Sciatic nerve (tissue), 2 donors: ENCODE results near the gene SLC12A7. TPM values are rescaled to one million over a fixed set of nuclear protein-coding genes. Genes with fewer than 3 reads are reported as not detected.

Experiments
- ATAC-seq: fragments of 200-7000 bp; cut with Tn5 transposase; one replicate; pipeline ENCODE4 v1.9.1; 2020; ENCODE audit warnings: mild to moderate bottlenecking, moderate library complexity
- DNase-seq: peaks from one replicate; pipeline ENCODE4 v3.0.0-alpha.2; 2020; ENCODE audit warnings: low spot score
- intact Hi-C: fragments of 100-400 bp; cut with DNase I; formaldehyde crosslinking; loops from one replicate; pipeline ENCODE4 v1.14.2; 2022
- total RNA-seq: library from RNA; stranded (reverse); fragmentation: NEBNext Ultra II Directional; extraction: Animal tissue kit (Norgen Biotek cat#: 25700); gene quantifications from one replicate; pipeline ENCODE4 v1.2.1, GENCODE V29; 2021
- donor health status: DM: no; HTN: no; CAD: no.
- donor health status: DM: no; HTN: no; CAD: no.

The SLC12A7 gene
- total RNA-seq, 1 donor from 2014 or later, result 31.7 TPM

GRCh38 chr5:1115123-1115815 lies 3.4 kb upstream of the SLC12A7 start:
- intact Hi-C loops, result no loop called here
- no peak for DNase-seq
- ATAC-seq, result no peak

GRCh38 chr5:1113805-1114586 lies 2.1 kb upstream of the SLC12A7 start:
- DNase-seq, result no peak
- no peak for ATAC-seq
- intact Hi-C loops, result no loop called here

GRCh38 chr5:1113332-1113690 lies 1.4 kb upstream of the SLC12A7 start:
- intact Hi-C loops, result no loop called here
- ATAC-seq (no peak), DNase-seq (no peak)

- intact Hi-C loops, result no loop called here
- ATAC-seq, result no peak
Measured at GRCh38 chr5:1112596-1113331, 901 bp upstream of the SLC12A7 start.

GRCh38 chr5:1111241-1111726 lies 579 bp downstream of the SLC12A7 start:
- intact Hi-C loops, result no loop called here
- peak; percentile 70 for ATAC-seq
- no peak for DNase-seq

More at GRCh38 chr5:1112596-1113331, 901 bp upstream of the SLC12A7 start:
- no peak for DNase-seq

- intact Hi-C loops, result no loop called here
- ATAC-seq (peak; percentile 21), DNase-seq (no peak)
Measured at GRCh38 chr5:1110307-1111240, 1.3 kb downstream of the SLC12A7 start.

- DNase-seq (no peak), ATAC-seq (no peak)
- intact Hi-C loops, result no loop called here
Measured at GRCh38 chr5:1109542-1110306, 2.1 kb downstream of the SLC12A7 start.

- ATAC-seq (no peak), DNase-seq (no peak)
- intact Hi-C loops, result no loop called here
Measured at GRCh38 chr5:1108865-1109174, 3.0 kb downstream of the SLC12A7 start.

GRCh38 chr5:1108023-1108864 lies 3.6 kb downstream of the SLC12A7 start:
- DNase-seq (no peak), ATAC-seq (no peak)
- intact Hi-C loops, result no loop called here

- ATAC-seq (no peak), DNase-seq (no peak)
- intact Hi-C loops, result no loop called here
Measured at GRCh38 chr5:1107167-1108022, 4.5 kb downstream of the SLC12A7 start.

- intact Hi-C loops, result no loop called here
- ATAC-seq, result no peak
- no peak for DNase-seq
Measured at GRCh38 chr5:1106385-1107166, 5.3 kb downstream of the SLC12A7 start.

GRCh38 chr5:1105350-1106265 lies 6.3 kb downstream of the SLC12A7 start:
- no peak for DNase-seq
- intact Hi-C loops, result no loop called here
- no peak for ATAC-seq

- intact Hi-C loops, result no loop called here
- DNase-seq (no peak), ATAC-seq (no peak)
Measured at GRCh38 chr5:1104327-1105006, 7.4 kb downstream of the SLC12A7 start.
